Nephron progenitor cell (in vitro differentiated cells): ENCODE measurements around the gene NMBR.
"Not testable (repeated sequence)": the region's sequence is repeated elsewhere in the genome, so short reads cannot be mapped to it uniquely, and the experiment has no call there.

ENCODE experiments used
- DNase-seq: peaks from one replicate; pipeline ENCODE4 v3.0.0; 2021
- H3K27ac Mint-ChIP-seq: 2 replicates; pipeline ENCODE4 v1.8.0; 2021; ENCODE audit warnings: mild to moderate bottlenecking, moderate library complexity, mixed read lengths
- H3K27me3 Mint-ChIP-seq: 2 replicates; pipeline ENCODE4 v1.8.0; 2021; ENCODE audit warnings: mild to moderate bottlenecking, low read depth, mixed read lengths; ENCODE audit not compliant: poor library complexity
- H3K36me3 Mint-ChIP-seq: 2 replicates; pipeline ENCODE4 v1.8.0; 2021; ENCODE audit warnings: low read depth, mixed read lengths
- H3K4me1 Mint-ChIP-seq: 2 replicates; pipeline ENCODE4 v1.8.0; 2021; ENCODE audit warnings: mixed read lengths
- H3K4me3 Mint-ChIP-seq: 2 replicates; pipeline ENCODE4 v1.8.0; 2021; ENCODE audit warnings: mild to moderate bottlenecking, moderate library complexity, mixed read lengths
- H3K9me3 Mint-ChIP-seq: 2 replicates; pipeline ENCODE4 v1.8.0; 2021; ENCODE audit warnings: mild to moderate bottlenecking, moderate library complexity, mixed read lengths
- TF ChIP-seq, protein P1 (sequence below): fragments of 200-600 bp; sonication (generic); IDR thresholded peaks from 2 replicates; pipeline ENCODE4 v1.5.0; 2021; ENCODE audit warnings: antibody characterized with exemption

NMBR gene

DNA sequence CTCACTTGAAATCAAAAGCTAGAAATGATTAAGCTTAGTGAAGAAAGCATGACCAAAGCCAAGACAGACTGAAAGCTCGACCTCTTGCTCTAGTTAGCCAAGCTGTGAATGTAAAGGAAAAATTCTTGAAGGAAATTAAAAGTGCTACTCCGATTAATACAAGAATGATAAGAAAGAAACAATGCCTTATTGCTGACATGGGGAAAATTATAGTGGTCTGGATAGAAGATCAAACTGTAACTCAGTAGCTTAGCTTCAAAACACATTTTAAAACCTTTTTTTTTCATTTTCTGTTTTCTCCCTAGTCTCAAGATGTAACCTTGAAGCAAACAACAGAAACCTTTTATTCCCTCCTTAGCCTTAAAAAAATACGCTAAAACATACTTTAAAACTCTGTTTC, 25.6 kb downstream of the NMBR start:
- no peaks in the 10 kb centered on the region for H3K36me3 Mint-ChIP-seq

DNA sequence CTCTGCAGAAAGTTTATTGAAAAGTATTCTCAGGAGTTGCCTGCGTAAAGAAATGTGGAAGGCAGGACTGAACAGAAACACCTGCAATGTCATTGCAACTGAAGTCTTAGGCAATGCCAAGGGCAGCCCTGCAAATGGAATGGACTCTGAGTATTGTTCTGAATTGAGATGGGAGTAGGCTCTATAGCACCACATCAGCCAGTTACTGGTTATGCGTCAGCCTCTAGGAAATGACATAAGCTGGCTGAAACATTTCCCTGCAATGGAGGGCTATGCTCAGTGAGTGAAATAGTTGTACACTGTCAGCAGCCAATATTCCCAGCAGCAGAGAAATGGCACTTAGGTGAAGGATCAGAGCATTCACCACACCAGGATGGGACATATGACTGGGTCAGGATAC, 28.0 kb downstream of the NMBR start:
- DNase-seq: no peak
- Mint-ChIP-seq H3K27ac (no peak overlapping the region), H3K27me3 (peaks cover 3% of the 10 kb centered on the region), H3K4me1 (no peaks in the 10 kb centered on the region), H3K36me3 (no peaks in the 10 kb centered on the region), H3K9me3 (no peaks in the 10 kb centered on the region), H3K4me3 (no peak overlapping the region)
- TF ChIP-seq, protein P1, sequence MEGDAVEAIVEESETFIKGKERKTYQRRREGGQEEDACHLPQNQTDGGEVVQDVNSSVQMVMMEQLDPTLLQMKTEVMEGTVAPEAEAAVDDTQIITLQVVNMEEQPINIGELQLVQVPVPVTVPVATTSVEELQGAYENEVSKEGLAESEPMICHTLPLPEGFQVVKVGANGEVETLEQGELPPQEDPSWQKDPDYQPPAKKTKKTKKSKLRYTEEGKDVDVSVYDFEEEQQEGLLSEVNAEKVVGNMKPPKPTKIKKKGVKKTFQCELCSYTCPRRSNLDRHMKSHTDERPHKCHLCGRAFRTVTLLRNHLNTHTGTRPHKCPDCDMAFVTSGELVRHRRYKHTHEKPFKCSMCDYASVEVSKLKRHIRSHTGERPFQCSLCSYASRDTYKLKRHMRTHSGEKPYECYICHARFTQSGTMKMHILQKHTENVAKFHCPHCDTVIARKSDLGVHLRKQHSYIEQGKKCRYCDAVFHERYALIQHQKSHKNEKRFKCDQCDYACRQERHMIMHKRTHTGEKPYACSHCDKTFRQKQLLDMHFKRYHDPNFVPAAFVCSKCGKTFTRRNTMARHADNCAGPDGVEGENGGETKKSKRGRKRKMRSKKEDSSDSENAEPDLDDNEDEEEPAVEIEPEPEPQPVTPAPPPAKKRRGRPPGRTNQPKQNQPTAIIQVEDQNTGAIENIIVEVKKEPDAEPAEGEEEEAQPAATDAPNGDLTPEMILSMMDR: no peak

More for the DNA sequence above, 25.6 kb downstream of the NMBR start:
- DNase-seq: no peak
- TF ChIP-seq, protein P1: no peak
- H3K27me3 Mint-ChIP-seq: no peaks in the 10 kb centered on the region
- H3K27ac Mint-ChIP-seq: no peak overlapping the region
- no peaks in the 10 kb centered on the region for H3K4me1 Mint-ChIP-seq
- H3K4me3 Mint-ChIP-seq: no peak overlapping the region
- no peaks in the 10 kb centered on the region for H3K9me3 Mint-ChIP-seq

DNA sequence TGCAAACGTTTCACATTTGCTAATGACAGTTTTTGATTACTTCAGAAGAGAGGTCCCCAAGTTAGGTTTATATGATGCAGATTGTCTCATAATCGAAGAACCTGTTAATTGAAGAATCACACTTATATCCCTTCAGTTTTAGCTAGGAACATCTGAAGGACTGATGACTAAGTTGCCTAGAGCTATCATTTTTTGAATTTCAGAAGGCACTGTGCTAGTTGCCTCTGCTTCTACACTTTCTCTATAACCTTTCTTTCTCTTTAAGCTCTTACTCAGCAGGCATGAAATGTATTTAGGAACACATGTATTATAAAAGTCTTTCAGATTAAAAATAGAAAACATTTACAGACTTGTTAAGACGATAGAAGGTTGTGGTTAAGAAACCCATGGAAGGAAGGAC, 28.6 kb downstream of the NMBR start:
- H3K9me3 Mint-ChIP-seq: no peaks in the 10 kb centered on the region
- H3K27ac Mint-ChIP-seq: no peak overlapping the region
- no peak overlapping the region for H3K4me3 Mint-ChIP-seq
- TF ChIP-seq, protein P1: no peak
- no peaks in the 10 kb centered on the region for H3K36me3 Mint-ChIP-seq
- no peaks in the 10 kb centered on the region for H3K4me1 Mint-ChIP-seq
- DNase-seq: no peak
- peaks cover 3% of the 10 kb centered on the region for H3K27me3 Mint-ChIP-seq

DNA sequence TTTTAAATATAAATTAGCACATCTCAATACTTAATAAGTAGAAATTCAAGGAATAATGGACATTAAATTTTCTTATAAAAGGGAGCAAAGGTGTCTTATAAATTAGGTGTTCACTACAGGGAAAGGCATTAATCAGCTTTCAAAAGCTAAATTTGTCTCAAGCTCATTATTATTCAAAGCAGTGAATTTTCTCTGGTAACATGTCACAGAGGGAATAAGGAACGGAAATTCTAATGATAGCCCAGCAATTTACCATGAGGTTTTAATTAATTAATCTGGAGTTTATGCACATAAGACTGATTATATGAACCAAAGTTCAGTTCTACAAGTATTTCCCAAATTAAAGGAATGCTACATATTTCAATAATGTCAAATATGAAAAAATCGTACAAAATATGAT, 29.6 kb downstream of the NMBR start:
- Mint-ChIP-seq H3K36me3 (no peaks in the 10 kb centered on the region), H3K27me3 (peaks cover 3% of the 10 kb centered on the region), H3K27ac (no peak overlapping the region), H3K4me1 (no peaks in the 10 kb centered on the region), H3K9me3 (no peaks in the 10 kb centered on the region), H3K4me3 (no peak overlapping the region)
- TF ChIP-seq, protein P1: no peak
- DNase-seq: no peak

DNA sequence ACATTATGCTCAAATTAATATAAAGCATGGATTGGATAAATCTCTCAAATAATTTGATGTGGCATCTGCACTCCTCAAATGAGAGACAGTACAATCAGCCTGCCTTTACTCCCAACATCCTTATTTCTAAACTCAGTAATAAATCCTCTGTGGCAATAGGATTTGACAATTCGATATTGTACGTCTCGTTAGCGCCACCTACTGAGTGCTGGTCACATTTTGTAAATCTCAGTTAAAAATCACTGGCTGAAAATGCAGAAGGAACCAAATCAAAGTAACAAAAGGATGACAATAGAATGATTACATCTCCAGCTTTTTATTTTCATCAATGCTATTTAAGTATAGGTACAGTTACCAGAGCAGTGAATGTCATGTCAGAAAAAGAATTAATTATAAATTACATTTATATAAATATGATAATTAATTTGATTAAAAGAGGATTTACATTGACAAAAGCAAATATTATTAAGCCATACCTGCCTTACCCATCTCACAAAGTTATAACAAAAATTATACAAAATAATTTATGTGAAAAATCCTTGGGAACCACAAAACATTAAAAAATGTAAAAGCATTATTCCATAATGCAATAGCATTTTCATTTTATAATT, 34.4 kb downstream of the NMBR start:
- Mint-ChIP-seq H3K27me3 (peaks cover 3% of the 10 kb centered on the region), H3K27ac (no peak overlapping the region), H3K9me3 (no peaks in the 10 kb centered on the region), H3K4me3 (no peak overlapping the region), H3K36me3 (no peaks in the 10 kb centered on the region), H3K4me1 (no peaks in the 10 kb centered on the region)
- DNase-seq: peak; percentile 83
- TF ChIP-seq, protein P1: peak; percentile 73

DNA sequence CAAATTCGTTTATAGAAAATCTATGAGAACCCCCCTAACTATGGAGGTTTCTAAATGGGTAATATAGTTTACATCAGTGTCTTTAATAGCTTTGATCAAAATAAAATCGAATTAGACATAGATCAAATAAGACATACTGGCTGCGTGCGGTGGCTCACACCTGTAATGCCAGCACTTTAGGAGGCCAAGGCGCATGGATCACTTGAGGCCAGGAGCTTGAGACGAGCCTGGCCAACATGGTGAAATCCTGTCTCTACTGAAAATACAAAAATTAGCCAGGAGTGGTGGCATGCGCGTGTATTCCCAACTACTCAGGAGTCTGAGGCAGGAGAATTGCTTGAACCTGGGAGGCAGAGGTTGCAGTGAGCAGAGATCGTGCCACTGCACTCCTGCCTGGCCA, 36.1 kb downstream of the NMBR start:
- H3K4me1 Mint-ChIP-seq, H3K4me3 Mint-ChIP-seq, H3K27me3 Mint-ChIP-seq, DNase-seq, H3K27ac Mint-ChIP-seq, H3K9me3 Mint-ChIP-seq, H3K36me3 Mint-ChIP-seq: not testable (repeated sequence)

DNA sequence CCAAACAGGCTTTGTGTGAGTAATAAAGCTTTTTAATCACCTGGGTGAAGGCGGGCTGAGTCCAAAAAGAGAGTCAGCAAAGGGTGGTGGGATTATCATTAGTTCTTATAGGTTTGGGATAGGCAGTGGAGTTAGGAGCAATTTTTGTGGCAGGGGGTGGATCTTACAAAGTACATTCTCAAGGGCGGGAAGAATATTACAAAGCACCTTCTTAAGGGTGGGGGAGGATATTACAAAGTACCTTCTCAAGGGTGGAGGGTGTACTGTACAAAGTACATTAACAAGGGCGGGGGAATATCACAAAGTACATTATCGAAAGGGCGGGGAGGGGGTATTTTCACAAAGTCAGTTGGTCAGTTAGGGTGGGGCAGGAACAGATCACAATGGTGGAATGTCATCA, 42.1 kb downstream of the NMBR start:
- H3K4me3 Mint-ChIP-seq, H3K9me3 Mint-ChIP-seq, H3K4me1 Mint-ChIP-seq, DNase-seq, H3K36me3 Mint-ChIP-seq, H3K27me3 Mint-ChIP-seq, H3K27ac Mint-ChIP-seq: not testable (repeated sequence)
